Fibroblast of lung (primary cell): ENCODE measurements around the gene DMRTC2. TPM values are rescaled to one million over a fixed set of nuclear protein-coding genes. Genes with fewer than 3 reads are reported as not detected.
A peak's percentile ranks its signal among the peaks of the same experiment; 100 is the strongest.

Experiments
- DNase-seq, 2 donors: peaks; one replicate each; pipeline versions ENCODE4 v3.0.0 to v3.0.0-alpha.2; 2010; ENCODE audit warnings: low read depth in 2 of 2
- H2AFZ ChIP-seq: 2 replicates; pipeline ENCODE4 v1.5.1; 2012; ENCODE audit warnings: low read length, control low read depth, inconsistent platforms
- H3K27ac ChIP-seq: 2 replicates; pipeline ENCODE4 v1.5.1; 2011; ENCODE audit warnings: low read length, control low read depth; ENCODE audit not compliant: insufficient read depth
- H3K27me3 ChIP-seq: 2 replicates; pipeline ENCODE4 v1.5.1; 2011; ENCODE audit warnings: mild to moderate bottlenecking, low read length; ENCODE audit not compliant: control insufficient read depth, insufficient read depth
- H3K36me3 ChIP-seq: 2 replicates; pipeline ENCODE4 v1.5.1; 2011; ENCODE audit warnings: low read length; ENCODE audit not compliant: control insufficient read depth, insufficient read depth
- H3K4me1 ChIP-seq: 2 replicates; pipeline ENCODE4 v1.5.1; 2011; ENCODE audit warnings: low read length; ENCODE audit not compliant: control insufficient read depth, insufficient read depth; ENCODE audit errors: extremely low read depth
- H3K4me2 ChIP-seq: 2 replicates; pipeline ENCODE4 v1.5.1; 2011; ENCODE audit warnings: low read length, control low read depth; ENCODE audit not compliant: insufficient read depth; ENCODE audit errors: extremely low read depth
- H3K4me3 ChIP-seq, 4 experiments: fragments of 200-600 bp in 1 of 4; sonication (generic) in 1 of 4; replicated peaks in 1 of 4; 2 replicates each; pipeline ENCODE4 v1.5.1; 2011 to 2016; ENCODE audit warnings: low read length in 4 of 4, low read depth in 3 of 4, mild to moderate bottlenecking in 3 of 4, control low read depth in 2 of 4, inconsistent platforms in 1 of 4, mixed read lengths in 1 of 4; ENCODE audit not compliant: insufficient read depth in 1 of 4; ENCODE audit errors: control extremely low read depth in 1 of 4
- H3K79me2 ChIP-seq: 2 replicates; pipeline ENCODE4 v1.5.1; 2012; ENCODE audit warnings: mild to moderate bottlenecking, low read length, inconsistent platforms; ENCODE audit not compliant: control insufficient read depth, insufficient read depth
- H3K9ac ChIP-seq: 2 replicates; pipeline ENCODE4 v1.5.1; 2011; ENCODE audit warnings: mild to moderate bottlenecking, low read length, control low read depth; ENCODE audit not compliant: insufficient read depth
- H3K9me3 ChIP-seq: 2 replicates; pipeline ENCODE4 v1.5.1; 2012; ENCODE audit warnings: low read depth, low read length; ENCODE audit not compliant: control insufficient read depth, insufficient read depth
- H4K20me1 ChIP-seq: 2 replicates; pipeline ENCODE4 v1.5.1; 2011; ENCODE audit warnings: low read length; ENCODE audit not compliant: control insufficient read depth, insufficient read depth; ENCODE audit errors: extremely low read depth
- CTCF ChIP-seq, 2 donors: IDR thresholded peaks in 1 of 2; conservative IDR thresholded peaks in 1 of 2; 1 replicate in 1 of 2; 2 replicates in 1 of 2; pipeline ENCODE4 v1.5.1; 2011 to 2012; ENCODE audit warnings: low read length in 2 of 2, control low read depth in 1 of 2, inconsistent platforms in 1 of 2, low read depth in 1 of 2, mild to moderate bottlenecking in 1 of 2
- EZH2 ChIP-seq: IDR thresholded peaks from 2 replicates; pipeline ENCODE4 v1.5.1; 2012; ENCODE audit warnings: low read length, control low read depth, mild to moderate bottlenecking; ENCODE audit errors: missing control alignments
- polyA plus RNA-seq, 2 donors: library from polyadenylated mRNA; depleted of rRNA in 1 of 2; stranded (reverse) in 1 of 2; unstranded in 1 of 2; fragments of >200 nt; gene quantifications; 2 replicates each; pipeline ENCODE4 v1.2.1, GENCODE V29; 2011 to 2012; ENCODE audit warnings: missing spikeins in 1 of 2
- total RNA-seq: library from RNA; depleted of rRNA; stranded (reverse); fragments of >200 nt; gene quantifications from 2 replicates; pipeline ENCODE4 v1.2.1, GENCODE V29; 2014

DMRTC2 gene
- total and polyA plus RNA-seq, 2 donors (not counting 1 experiment from before 2014, with no cell fraction given): not detected

- no peaks in the 10 kb centered on the region for H3K9me3 ChIP-seq
- H2AFZ ChIP-seq: no peak overlapping the region
- DNase-seq: no peak
- TF ChIP-seq CTCF (conservative IDR thresholded peaks at IDR 0.05 in 1 of 2, IDR thresholded peaks at IDR 0.05 in 1 of 2; ENCODE audit: low read depth in 1 of 2, low read length in 2 of 2) (no peak), EZH2 (no peak)
- H3K9ac ChIP-seq: no peak overlapping the region
- no peak overlapping the region for H3K4me3 ChIP-seq
- H3K27ac ChIP-seq: no peak overlapping the region
- H3K4me1 ChIP-seq: no peaks in the 10 kb centered on the region
- H3K4me2 ChIP-seq: no peak overlapping the region
- H4K20me1 ChIP-seq: no peaks in the 10 kb centered on the region
- no peaks in the 10 kb centered on the region for H3K79me2 ChIP-seq
- H3K27me3 ChIP-seq: no peaks in the 10 kb centered on the region
- H3K36me3 ChIP-seq: no peaks in the 10 kb centered on the region
These were observed 28.1 kb upstream of the DMRTC2 start for GRCh38 chr19:41816761-41817160.

GRCh38 chr19:41821003-41821735 is 23.7 kb upstream of the DMRTC2 start:
- no peaks in the 10 kb centered on the region for H3K9me3 ChIP-seq
- peak; percentile 10 to 15 for DNase-seq
- no peaks in the 10 kb centered on the region for H3K27me3 ChIP-seq
- no peaks in the 10 kb centered on the region for H3K4me1 ChIP-seq
- TF ChIP-seq EZH2 (no peak), CTCF (conservative IDR thresholded peaks at IDR 0.05 in 1 of 2, IDR thresholded peaks at IDR 0.05 in 1 of 2; ENCODE audit: low read depth in 1 of 2, low read length in 2 of 2) (peak; percentile 37 to 50)
- no peak overlapping the region for H3K9ac ChIP-seq
- H3K79me2 ChIP-seq: no peaks in the 10 kb centered on the region
- H3K27ac ChIP-seq: no peak overlapping the region
- H3K4me2 ChIP-seq: no peak overlapping the region
- no peaks in the 10 kb centered on the region for H3K36me3 ChIP-seq
- no peak overlapping the region for H3K4me3 ChIP-seq
- no peaks in the 10 kb centered on the region for H4K20me1 ChIP-seq
- H2AFZ ChIP-seq: no peak overlapping the region

GRCh38 chr19:41837981-41838708 is 6.7 kb upstream of the DMRTC2 start:
- no peak for TF ChIP-seq EZH2
- no peak for TF ChIP-seq CTCF (conservative IDR thresholded peaks at IDR 0.05 in 1 of 2, IDR thresholded peaks at IDR 0.05 in 1 of 2; ENCODE audit: low read depth in 1 of 2, low read length in 2 of 2)
- DNase-seq: no peak
- Histone ChIP-seq H3K4me1 (no peaks in the 10 kb centered on the region), H3K36me3 (no peaks in the 10 kb centered on the region), H3K27ac (no peak overlapping the region), H2AFZ (no peak overlapping the region), H4K20me1 (no peaks in the 10 kb centered on the region), H3K4me2 (no peak overlapping the region), H3K79me2 (no peaks in the 10 kb centered on the region), H3K27me3 (peaks cover 10% of the 10 kb centered on the region), H3K9me3 (no peaks in the 10 kb centered on the region), H3K9ac (no peak overlapping the region), H3K4me3 (no peak overlapping the region)
